Eye (tissue), 1 donor: ENCODE data around the gene COL16A1.

Source experiments
- DNase-seq: peaks from one replicate; pipeline ENCODE4 v3.0.0-alpha.2; 2015

The COL16A1 gene

GRCh38 chr1:31621498-31621820 lies 82.4 kb downstream of the COL16A1 start:
- no peak for DNase-seq

GRCh38 chr1:31620631-31621497 lies 83.0 kb downstream of the COL16A1 start:
- DNase-seq, result no peak

- no peak for DNase-seq
Observed at GRCh38 chr1:31618916-31619846, 84.6 kb downstream of the COL16A1 start.

- DNase-seq, result peak; percentile 90
Observed at GRCh38 chr1:31617916-31618746, 85.7 kb downstream of the COL16A1 start.

- DNase-seq, result peak; percentile 43
Observed at GRCh38 chr1:31617218-31617915, 86.5 kb downstream of the COL16A1 start, which contains the start of gene HCRTR1. TSS of gene HCRTR1 (plus strand) at chr1:31617689. CDS start at chr1:31619193, 1,504 bp downstream.

GRCh38 chr1:31615939-31616338 lies 87.9 kb downstream of the COL16A1 start:
- DNase-seq, result no peak

- no peak for DNase-seq
Observed at GRCh38 chr1:31615414-31615813, 88.4 kb downstream of the COL16A1 start.

- DNase-seq, result no peak
Observed at GRCh38 chr1:31614414-31615005, 89.3 kb downstream of the COL16A1 start.

GRCh38 chr1:31609514-31610118 lies 94.2 kb downstream of the COL16A1 start:
- DNase-seq, result no peak

- no peak for DNase-seq
Observed at GRCh38 chr1:31607360-31607759, 96.5 kb downstream of the COL16A1 start.

- no peak for DNase-seq
Observed at GRCh38 chr1:31605908-31606427, 97.8 kb downstream of the COL16A1 start.
